Adrenal gland (tissue), 5 donors: ENCODE data around the gene GLYR1.

ENCODE experiments used
- POLR2A ChIP-seq, 2 donors: fragments of 450-650 bp; IDR thresholded peaks; one replicate each; pipeline ENCODE4 v1.6.1; 2017; ENCODE audit warnings: antibody characterized with exemption in 2 of 2, mild to moderate bottlenecking in 2 of 2, moderate library complexity in 1 of 2
- TF ChIP-seq, protein P1 (sequence below), 6 experiments: fragments of 450-650 bp in 4 of 6; fragments of 200-600 bp in 2 of 6; sonication (generic) in 1 of 6; IDR thresholded peaks; 1 replicate in 5 of 6; 2 replicates in 1 of 6; pipeline versions ENCODE4 v1.5.1 to v1.8.0; 2016 to 2021; ENCODE audit warnings: antibody characterized with exemption in 6 of 6, mild to moderate bottlenecking in 2 of 6, moderate library complexity in 1 of 6
- donor health status: DM: no; HTN: no; CAD: no.

GRCh38 chr16:4865231-4865860, 18.3 kb upstream of the GLYR1 start:
- no peak for TF ChIP-seq POLR2A (IDR thresholded peaks at IDR 0.05)
- TF ChIP-seq, protein P1, sequence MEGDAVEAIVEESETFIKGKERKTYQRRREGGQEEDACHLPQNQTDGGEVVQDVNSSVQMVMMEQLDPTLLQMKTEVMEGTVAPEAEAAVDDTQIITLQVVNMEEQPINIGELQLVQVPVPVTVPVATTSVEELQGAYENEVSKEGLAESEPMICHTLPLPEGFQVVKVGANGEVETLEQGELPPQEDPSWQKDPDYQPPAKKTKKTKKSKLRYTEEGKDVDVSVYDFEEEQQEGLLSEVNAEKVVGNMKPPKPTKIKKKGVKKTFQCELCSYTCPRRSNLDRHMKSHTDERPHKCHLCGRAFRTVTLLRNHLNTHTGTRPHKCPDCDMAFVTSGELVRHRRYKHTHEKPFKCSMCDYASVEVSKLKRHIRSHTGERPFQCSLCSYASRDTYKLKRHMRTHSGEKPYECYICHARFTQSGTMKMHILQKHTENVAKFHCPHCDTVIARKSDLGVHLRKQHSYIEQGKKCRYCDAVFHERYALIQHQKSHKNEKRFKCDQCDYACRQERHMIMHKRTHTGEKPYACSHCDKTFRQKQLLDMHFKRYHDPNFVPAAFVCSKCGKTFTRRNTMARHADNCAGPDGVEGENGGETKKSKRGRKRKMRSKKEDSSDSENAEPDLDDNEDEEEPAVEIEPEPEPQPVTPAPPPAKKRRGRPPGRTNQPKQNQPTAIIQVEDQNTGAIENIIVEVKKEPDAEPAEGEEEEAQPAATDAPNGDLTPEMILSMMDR (IDR thresholded peaks at IDR 0.05): no peak
